ENCODE results near the gene RPS17. TPM values are rescaled to one million over a fixed set of nuclear protein-coding genes. Genes with fewer than 3 reads are reported as not detected.

The RPS17 gene
- total and polyA plus RNA-seq, 2 donors (not counting 1 experiment from before 2014, with no cell fraction given) = 2,605 to 4,073 TPM

DNA sequence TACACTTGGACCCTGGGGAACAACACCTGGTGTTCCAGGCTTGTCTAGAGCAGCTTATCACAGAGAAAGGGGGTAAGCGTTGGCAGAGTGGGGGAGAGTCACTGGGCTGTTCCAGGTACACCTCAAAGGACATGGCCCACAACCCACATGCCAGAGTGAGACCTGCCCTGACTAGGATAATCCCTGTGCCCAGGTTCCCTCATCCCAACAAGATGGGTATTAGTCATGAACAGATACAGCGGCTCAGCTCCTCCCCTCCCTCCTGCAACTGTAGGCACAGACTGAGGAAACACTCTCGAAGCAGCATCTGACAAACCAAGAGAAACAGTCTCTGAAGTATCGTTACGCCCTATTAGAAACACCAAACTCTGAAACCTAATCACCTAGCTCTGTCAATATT, 32.1 kb upstream of the RPS17 start:
- H3K4me1 ChIP-seq (ENCODE audit: control insufficient read depth, extremely low read depth, insufficient read depth, low read length) = peaks cover 7% of the 10 kb centered on the region
- peak overlapping the region; percentile 79 for H3K4me2 ChIP-seq (ENCODE audit: extremely low read depth, insufficient read depth, low read length)
- no peak overlapping the region for H3K27ac ChIP-seq (ENCODE audit: insufficient read depth, low read length)
- H3K79me2 ChIP-seq (ENCODE audit: control insufficient read depth, insufficient read depth, low read length) = no peaks in the 10 kb centered on the region
- no peaks in the 10 kb centered on the region for H3K9me3 ChIP-seq (ENCODE audit: control insufficient read depth, insufficient read depth, low read depth, low read length)
- H3K36me3 ChIP-seq (ENCODE audit: control insufficient read depth, insufficient read depth, low read length) = no peaks in the 10 kb centered on the region
- H4K20me1 ChIP-seq (ENCODE audit: control insufficient read depth, extremely low read depth, insufficient read depth, low read length) = no peaks in the 10 kb centered on the region
- H3K4me3 ChIP-seq (replicated peaks in 1 of 4; ENCODE audit: control extremely low read depth in 1 of 4, insufficient read depth in 1 of 4, low read depth in 3 of 4, low read length in 4 of 4) = peak overlapping the region in 2 of 4 experiments; percentile 44 to 63
- H3K9ac ChIP-seq (ENCODE audit: insufficient read depth, low read length) = no peak overlapping the region
- H2AFZ ChIP-seq (ENCODE audit: low read length) = peak overlapping the region; percentile 96
- TF ChIP-seq, protein P1, sequence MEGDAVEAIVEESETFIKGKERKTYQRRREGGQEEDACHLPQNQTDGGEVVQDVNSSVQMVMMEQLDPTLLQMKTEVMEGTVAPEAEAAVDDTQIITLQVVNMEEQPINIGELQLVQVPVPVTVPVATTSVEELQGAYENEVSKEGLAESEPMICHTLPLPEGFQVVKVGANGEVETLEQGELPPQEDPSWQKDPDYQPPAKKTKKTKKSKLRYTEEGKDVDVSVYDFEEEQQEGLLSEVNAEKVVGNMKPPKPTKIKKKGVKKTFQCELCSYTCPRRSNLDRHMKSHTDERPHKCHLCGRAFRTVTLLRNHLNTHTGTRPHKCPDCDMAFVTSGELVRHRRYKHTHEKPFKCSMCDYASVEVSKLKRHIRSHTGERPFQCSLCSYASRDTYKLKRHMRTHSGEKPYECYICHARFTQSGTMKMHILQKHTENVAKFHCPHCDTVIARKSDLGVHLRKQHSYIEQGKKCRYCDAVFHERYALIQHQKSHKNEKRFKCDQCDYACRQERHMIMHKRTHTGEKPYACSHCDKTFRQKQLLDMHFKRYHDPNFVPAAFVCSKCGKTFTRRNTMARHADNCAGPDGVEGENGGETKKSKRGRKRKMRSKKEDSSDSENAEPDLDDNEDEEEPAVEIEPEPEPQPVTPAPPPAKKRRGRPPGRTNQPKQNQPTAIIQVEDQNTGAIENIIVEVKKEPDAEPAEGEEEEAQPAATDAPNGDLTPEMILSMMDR (conservative IDR thresholded peaks at IDR 0.05 in 1 of 2, IDR thresholded peaks at IDR 0.05 in 1 of 2; ENCODE audit: low read depth in 1 of 2, low read length in 2 of 2) = no peak
- no peak for TF ChIP-seq EZH2 (IDR thresholded peaks at IDR 0.05; ENCODE audit: low read length, missing control alignments)
- no peak for DNase-seq (ENCODE audit: low read depth in 2 of 2)
- H3K27me3 ChIP-seq (ENCODE audit: control insufficient read depth, insufficient read depth, low read length) = no peaks in the 10 kb centered on the region

DNA sequence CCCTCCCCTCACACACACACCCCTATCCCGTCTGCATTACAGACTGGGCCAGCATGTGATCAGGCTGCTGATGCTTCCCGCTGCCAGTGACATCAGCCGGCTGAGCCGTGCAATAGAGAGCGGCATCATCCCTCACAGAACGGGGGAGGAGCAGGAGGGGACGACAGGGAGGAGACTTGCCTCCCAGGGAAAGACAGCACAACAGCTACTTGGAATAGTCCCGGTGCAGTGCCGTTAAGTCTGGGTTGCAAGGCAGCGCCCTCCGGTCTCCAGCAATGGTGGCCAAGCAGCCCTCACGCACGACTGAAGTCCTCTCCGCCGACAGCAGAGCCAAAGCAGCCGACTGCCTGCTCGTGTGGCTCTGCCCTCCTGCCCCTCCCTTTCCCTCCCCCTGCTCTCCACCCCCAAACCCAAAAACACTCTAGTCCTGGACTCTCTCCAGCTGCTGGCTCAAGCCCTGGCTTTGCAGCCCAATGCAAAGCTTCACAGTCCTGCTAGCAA, 31.5 kb upstream of the RPS17 start:
- Histone ChIP-seq H3K4me1 (ENCODE audit: control insufficient read depth, extremely low read depth, insufficient read depth, low read length) (peaks cover 7% of the 10 kb centered on the region), H3K79me2 (ENCODE audit: control insufficient read depth, insufficient read depth, low read length) (no peaks in the 10 kb centered on the region), H4K20me1 (ENCODE audit: control insufficient read depth, extremely low read depth, insufficient read depth, low read length) (no peaks in the 10 kb centered on the region), H3K4me2 (ENCODE audit: extremely low read depth, insufficient read depth, low read length) (peak overlapping the region; percentile 86), H3K36me3 (ENCODE audit: control insufficient read depth, insufficient read depth, low read length) (no peaks in the 10 kb centered on the region), H3K27me3 (ENCODE audit: control insufficient read depth, insufficient read depth, low read length) (no peaks in the 10 kb centered on the region), H3K9me3 (ENCODE audit: control insufficient read depth, insufficient read depth, low read depth, low read length) (no peaks in the 10 kb centered on the region), H3K27ac (ENCODE audit: insufficient read depth, low read length) (peak overlapping the region; percentile 83), H2AFZ (ENCODE audit: low read length) (peak overlapping the region; percentile 96), H3K4me3 (replicated peaks in 1 of 4; ENCODE audit: control extremely low read depth in 1 of 4, insufficient read depth in 1 of 4, low read depth in 3 of 4, low read length in 4 of 4) (peak overlapping the region; percentile 41 to 63 (median 48)), H3K9ac (ENCODE audit: insufficient read depth, low read length) (peak overlapping the region; percentile 44)
- TF ChIP-seq EZH2 (IDR thresholded peaks at IDR 0.05; ENCODE audit: low read length, missing control alignments) = no peak
- TF ChIP-seq, protein P1 (conservative IDR thresholded peaks at IDR 0.05 in 1 of 2, IDR thresholded peaks at IDR 0.05 in 1 of 2; ENCODE audit: low read depth in 1 of 2, low read length in 2 of 2) = no peak
- peak; percentile 81 to 82 for DNase-seq (ENCODE audit: low read depth in 2 of 2)

DNA sequence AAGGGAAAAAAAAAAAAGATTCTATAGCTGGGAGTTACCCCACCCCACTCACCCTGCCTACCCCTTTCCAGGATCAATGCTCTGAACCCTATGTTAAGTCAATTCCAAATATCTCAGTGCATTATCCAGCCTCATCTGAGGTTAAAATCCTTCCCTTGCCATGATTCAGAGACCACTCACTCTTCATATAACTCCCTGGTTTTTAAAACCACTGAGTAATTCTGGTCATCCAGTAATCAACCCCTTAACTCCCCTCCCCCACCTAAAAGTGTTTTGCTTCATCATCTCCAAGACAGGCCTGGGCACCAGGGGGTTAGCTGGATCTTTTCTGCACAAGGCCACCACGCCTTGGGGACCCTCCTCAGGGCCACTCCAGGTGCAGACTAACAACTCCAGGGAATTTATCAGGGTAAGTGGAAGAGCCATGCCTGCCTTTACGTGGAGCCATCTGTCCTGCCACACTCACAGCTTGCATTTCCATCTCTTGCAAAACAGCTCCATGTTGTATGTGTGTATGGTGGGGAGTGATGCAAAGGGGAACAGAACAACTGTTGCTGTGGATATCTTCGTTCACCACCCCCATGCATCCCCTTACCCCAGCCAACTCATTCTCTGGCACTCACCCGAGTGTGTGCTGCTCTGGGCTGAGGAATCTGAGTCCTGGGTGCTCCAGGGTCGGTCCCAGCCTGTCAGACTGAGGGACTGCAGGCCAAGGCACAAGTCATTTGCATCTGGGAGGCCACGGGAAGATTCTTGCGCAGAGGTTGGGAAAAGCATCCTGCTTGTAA, 30.7 kb upstream of the RPS17 start:
- Histone ChIP-seq H3K4me1 (ENCODE audit: control insufficient read depth, extremely low read depth, insufficient read depth, low read length) (peaks cover 9% of the 10 kb centered on the region), H3K4me2 (ENCODE audit: extremely low read depth, insufficient read depth, low read length) (peak overlapping the region; percentile 86), H2AFZ (ENCODE audit: low read length) (peak overlapping the region; percentile 96), H3K9ac (ENCODE audit: insufficient read depth, low read length) (peak overlapping the region; percentile 44), H3K9me3 (ENCODE audit: control insufficient read depth, insufficient read depth, low read depth, low read length) (no peaks in the 10 kb centered on the region), H4K20me1 (ENCODE audit: control insufficient read depth, extremely low read depth, insufficient read depth, low read length) (no peaks in the 10 kb centered on the region), H3K27ac (ENCODE audit: insufficient read depth, low read length) (peak overlapping the region; percentile 83), H3K4me3 (replicated peaks in 1 of 4; ENCODE audit: control extremely low read depth in 1 of 4, insufficient read depth in 1 of 4, low read depth in 3 of 4, low read length in 4 of 4) (peak overlapping the region; percentile 41 to 63 (median 48)), H3K36me3 (ENCODE audit: control insufficient read depth, insufficient read depth, low read length) (no peaks in the 10 kb centered on the region), H3K27me3 (ENCODE audit: control insufficient read depth, insufficient read depth, low read length) (no peaks in the 10 kb centered on the region), H3K79me2 (ENCODE audit: control insufficient read depth, insufficient read depth, low read length) (no peaks in the 10 kb centered on the region)
- peak; percentile 62 to 67 for DNase-seq (ENCODE audit: low read depth in 2 of 2)
- TF ChIP-seq, protein P1 (conservative IDR thresholded peaks at IDR 0.05 in 1 of 2, IDR thresholded peaks at IDR 0.05 in 1 of 2; ENCODE audit: low read depth in 1 of 2, low read length in 2 of 2) = no peak
- no peak for TF ChIP-seq EZH2 (IDR thresholded peaks at IDR 0.05; ENCODE audit: low read length, missing control alignments)
